ENCODE measurements around the gene USP40. TPM values are rescaled to one million over a fixed set of nuclear protein-coding genes. Genes with fewer than 3 reads are reported as not detected.

USP40 gene
- total and polyA plus RNA-seq, 9 of the 15 experiments (the other 6 are each of a cell fraction or from before 2014, with no cell fraction given): 5.5 to 15.0 (median 9.3) TPM

DNA sequence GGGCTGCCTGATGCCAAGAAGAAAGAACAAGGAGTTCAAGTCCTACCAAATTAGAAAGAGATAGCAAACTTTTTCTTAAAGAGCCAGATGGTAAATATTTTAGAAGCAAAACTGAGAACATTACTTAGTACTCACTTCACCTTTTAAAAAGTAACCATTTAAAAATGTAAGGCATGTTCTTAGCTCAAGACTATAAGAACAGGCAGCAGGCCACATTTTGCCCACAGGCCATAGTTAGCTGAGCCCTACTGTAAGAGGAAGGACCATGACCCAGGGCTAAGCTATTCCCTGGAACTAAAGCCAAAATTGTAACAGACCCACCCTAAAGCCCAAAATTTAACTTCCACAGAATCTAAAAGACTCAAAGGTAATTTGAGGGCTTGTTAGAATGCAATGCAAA lies 31.3 kb downstream of the USP40 start:
- no peaks in the 10 kb centered on the region for H3K27me3 ChIP-seq (ENCODE audit: control insufficient read depth in 2 of 2, insufficient read depth in 2 of 2, low read length in 2 of 2)
- BruUV-seq (replicated peaks): no TSS peak
- no peak overlapping the region for H3K9ac ChIP-seq (ENCODE audit: insufficient read depth in 1 of 2, low read depth in 2 of 2, low read length in 2 of 2)
- ChIA-PET POLR2A (interaction anchor here (1.0 kb wide), 1 partner anchor 17 kb away, joined by 3 read pairs; no protein-coding TSS in a partner anchor), CTCF (ENCODE audit: low intra/inter-chr PET ratio) (no interaction called here)
- no peak overlapping the region for H2AFZ ChIP-seq (ENCODE audit: low read depth, low read length)
- FAIRE-seq: no peak
- no peaks in the 10 kb centered on the region for H3K79me2 ChIP-seq (ENCODE audit: control insufficient read depth, insufficient read depth, low read length)
- intact Hi-C loops (cut with micrococcal nuclease): no loop called here
- no peak for ATAC-seq
- no peak overlapping the region for H3K4me2 ChIP-seq (ENCODE audit: insufficient read depth, low read length)
- H3K9me3 ChIP-seq (replicated peaks; ENCODE audit: control insufficient read depth, insufficient read depth, low read depth, low read length): no peaks in the 10 kb centered on the region
- DNase-seq (ENCODE audit: extremely low read depth in 1 of 4, low spot score in 3 of 4): no peak
- no peak overlapping the region for H3K4me3 ChIP-seq
- no peaks in the 10 kb centered on the region for H3K9me1 ChIP-seq (ENCODE audit: control insufficient read depth, insufficient read depth, low read length)
- no peaks in the 10 kb centered on the region for H4K20me1 ChIP-seq (replicated peaks; ENCODE audit: control insufficient read depth, insufficient read depth, low read length)
- H3K4me1 ChIP-seq (replicated peaks in 1 of 2; ENCODE audit: control insufficient read depth in 2 of 2, insufficient read depth in 2 of 2, low read length in 2 of 2): no peaks in the 10 kb centered on the region
- in situ Hi-C loops (cut with MboI): no loop called here
- H3K27ac ChIP-seq (ENCODE audit: extremely low read depth, low read depth, low read length): no peak overlapping the region
- 0 out of 3 replicates have a peak, but pooled peaks cover 7% of the 10 kb centered on the region for H3K36me3 ChIP-seq (ENCODE audit: control insufficient read depth, insufficient read depth, low read length)
- TF ChIP-seq FOXM1 (IDR thresholded peaks at IDR 0.05; ENCODE audit: low read depth) (no peak), FOXM1 (CRISPR knock-in tag; IDR thresholded peaks at IDR 0.05; ENCODE audit: low read depth) (no peak), ZNF143 (CRISPR knock-in tag; IDR thresholded peaks at IDR 0.05) (no peak), HNRNPUL1 (IDR thresholded peaks at IDR 0.05; ENCODE audit: low read length) (no peak), NCOA6 (IDR thresholded peaks at IDR 0.05) (no peak), EHMT2 (IDR thresholded peaks at IDR 0.05) (no peak), POLR2A (conservative IDR thresholded peaks at IDR 0.05) (no peak), ZC3H4 (CRISPR knock-in tag; IDR thresholded peaks at IDR 0.05; ENCODE audit: borderline replicate concordance) (no peak), POU5F1 (IDR thresholded peaks at IDR 0.05; ENCODE audit: borderline replicate concordance, low read depth, low read length, partially characterized antibody) (no peak), MTA2 (IDR thresholded peaks at IDR 0.05; ENCODE audit: low read depth) (no peak), NBN (IDR thresholded peaks at IDR 0.05; ENCODE audit: low read depth) (no peak)
